ENCODE measurements around the gene FHIT.

- TF ChIP-seq CTCF (conservative IDR thresholded peaks at IDR 0.05; ENCODE audit: low read depth, low read length) (no peak), MAFK (IDR thresholded peaks at IDR 0.05; ENCODE audit: low read depth, low read length) (no peak), BHLHE40 (IDR thresholded peaks at IDR 0.05; ENCODE audit: low read depth, low read length) (no peak), RFX5 (IDR thresholded peaks at IDR 0.05; ENCODE audit: low read depth, low read length) (no peak), CEBPB (IDR thresholded peaks at IDR 0.05; ENCODE audit: low read depth, low read length) (no peak), MXI1 (IDR thresholded peaks at IDR 0.05; ENCODE audit: borderline replicate concordance, low read depth, low read length) (no peak), ELK1 (IDR thresholded peaks at IDR 0.05; ENCODE audit: borderline replicate concordance, low read depth, low read length) (no peak), POLR2A (IDR thresholded peaks at IDR 0.05; ENCODE audit: low read depth, low read length) (no peak), SMC3 (IDR thresholded peaks at IDR 0.05; ENCODE audit: low read depth, low read length) (no peak), USF2 (IDR thresholded peaks at IDR 0.05; ENCODE audit: low read depth, low read length) (no peak), RCOR1 (IDR thresholded peaks at IDR 0.05; ENCODE audit: insufficient replicate concordance, low read length) (no peak), FOS (IDR thresholded peaks at IDR 0.05; ENCODE audit: low read depth, low read length) (no peak)
Measured at GRCh38 chr3:61053781-61054496, 197.3 kb downstream of the FHIT start.
